Hematopoietic multipotent progenitor cell treated with erythropoietin and hydrocortisone succinate and interleukin-3 and kit ligand, for 8 days (in vitro differentiated cells): ENCODE results near the gene OR2H2.

Experiments
- DNase-seq: peaks from one replicate; pipeline ENCODE4 v3.0.0-alpha.2; 2015

OR2H2 gene

GRCh38 chr6:29584821-29585220 is at the start of gene OR2H2:
TSS of gene OR2H2 (plus strand) at chr6:29585121. CDS start at chr6:29587945, 2,824 bp downstream.
- DNase-seq = no peak

- no peak for DNase-seq
These were observed 47.1 kb upstream of the OR2H2 start for GRCh38 chr6:29537714-29538403.

- DNase-seq = no peak
These were observed 37.3 kb upstream of the OR2H2 start for GRCh38 chr6:29547573-29547972.

GRCh38 chr6:29552512-29553051 is 32.3 kb upstream of the OR2H2 start:
- DNase-seq = peak; percentile 77

- DNase-seq = peak; percentile 9
These were observed 31.5 kb upstream of the OR2H2 start for GRCh38 chr6:29553268-29554057.

- no peak for DNase-seq
These were observed 30.2 kb upstream of the OR2H2 start for GRCh38 chr6:29554764-29555163.

GRCh38 chr6:29557320-29557719 is 27.6 kb upstream of the OR2H2 start:
- DNase-seq = no peak

GRCh38 chr6:29558439-29559079 is 26.4 kb upstream of the OR2H2 start:
- no peak for DNase-seq

- no peak for DNase-seq
These were observed 25.2 kb upstream of the OR2H2 start, which contains the start of gene UBD for GRCh38 chr6:29559524-29560287. TSS of gene UBD (minus strand) at chr6:29559732. CDS start at chr6:29559701, 31 bp downstream.

GRCh38 chr6:29561091-29561490 is 23.8 kb upstream of the OR2H2 start:
- no peak for DNase-seq

GRCh38 chr6:29561606-29562181 is 23.2 kb upstream of the OR2H2 start:
- DNase-seq = no peak

GRCh38 chr6:29563435-29563965 is 21.4 kb upstream of the OR2H2 start:
- no peak for DNase-seq

GRCh38 chr6:29564875-29565274 is 20.0 kb upstream of the OR2H2 start:
- no peak for DNase-seq

- DNase-seq = no peak
These were observed 18.1 kb upstream of the OR2H2 start for GRCh38 chr6:29566856-29567255.

- DNase-seq = no peak
These were observed 17.4 kb upstream of the OR2H2 start for GRCh38 chr6:29567541-29567940.

- no peak for DNase-seq
These were observed 16.9 kb upstream of the OR2H2 start for GRCh38 chr6:29567991-29568390.

- DNase-seq = no peak
These were observed 8.9 kb upstream of the OR2H2 start for GRCh38 chr6:29576056-29576455.

- DNase-seq = no peak
These were observed 7.4 kb upstream of the OR2H2 start for GRCh38 chr6:29577544-29577943.

GRCh38 chr6:29589423-29590048 is 4.6 kb downstream of the OR2H2 start:
- peak; percentile 60 for DNase-seq

- no peak for DNase-seq
These were observed 5.4 kb downstream of the OR2H2 start for GRCh38 chr6:29590218-29590808.

- no peak for DNase-seq
These were observed 6.8 kb downstream of the OR2H2 start for GRCh38 chr6:29591677-29592076.
